GM19452 (cell line): ENCODE measurements around the gene DPP10.
"Not testable (repeated sequence)": the region's sequence is repeated elsewhere in the genome, so short reads cannot be mapped to it uniquely, and the experiment has no call there.

ENCODE experiments used
- ATAC-seq: cut with Tn5 transposase; IDR thresholded peaks from one replicate; pipeline ENCODE4 v1.9.1; 2021; ENCODE audit not compliant: unreplicated experiment

DPP10 gene

GRCh38 chr2:115389024-115389423 lies 946.6 kb downstream of the DPP10 start:
- ATAC-seq: no peak

- no peak for ATAC-seq
Measured at GRCh38 chr2:115389898-115390565, 947.6 kb downstream of the DPP10 start.

- no peak for ATAC-seq
Measured at GRCh38 chr2:115396579-115396978, 954.1 kb downstream of the DPP10 start.

- no peak for ATAC-seq
Measured at GRCh38 chr2:115400940-115401339, 958.5 kb downstream of the DPP10 start.

- ATAC-seq: no peak
Measured at GRCh38 chr2:115412501-115412900, 970.1 kb downstream of the DPP10 start.

- ATAC-seq: no peak
Measured at GRCh38 chr2:115413791-115414190, 971.4 kb downstream of the DPP10 start.

GRCh38 chr2:115414466-115414865 lies 972.0 kb downstream of the DPP10 start:
- no peak for ATAC-seq

- ATAC-seq: no peak
Measured at GRCh38 chr2:115422004-115422634, 979.7 kb downstream of the DPP10 start.

GRCh38 chr2:115427436-115427835 lies 985.0 kb downstream of the DPP10 start:
- no peak for ATAC-seq

- ATAC-seq: not testable (repeated sequence)
Measured at GRCh38 chr2:115440746-115441145, 998.3 kb downstream of the DPP10 start.

GRCh38 chr2:115443539-115444185 lies 1001.2 kb downstream of the DPP10 start:
- ATAC-seq: no peak

GRCh38 chr2:115460008-115460407 lies 1017.6 kb downstream of the DPP10 start:
- ATAC-seq: no peak

GRCh38 chr2:115480741-115481140 lies 1038.3 kb downstream of the DPP10 start:
- no peak for ATAC-seq

GRCh38 chr2:115481842-115482241 lies 1039.4 kb downstream of the DPP10 start:
- ATAC-seq: no peak

- no peak for ATAC-seq
Measured at GRCh38 chr2:115483666-115484065, 1041.2 kb downstream of the DPP10 start.

GRCh38 chr2:115484486-115484885 lies 1042.0 kb downstream of the DPP10 start:
- no peak for ATAC-seq

GRCh38 chr2:115484983-115485382 lies 1042.5 kb downstream of the DPP10 start:
- ATAC-seq: no peak

GRCh38 chr2:115491186-115491793 lies 1048.8 kb downstream of the DPP10 start:
- ATAC-seq: no peak

GRCh38 chr2:115505331-115505730 lies 1062.9 kb downstream of the DPP10 start:
- ATAC-seq: no peak

- no peak for ATAC-seq
Measured at GRCh38 chr2:115520727-115521126, 1078.3 kb downstream of the DPP10 start.

GRCh38 chr2:115524452-115524851 lies 1082.0 kb downstream of the DPP10 start:
- no peak for ATAC-seq

GRCh38 chr2:115529627-115530026 lies 1087.2 kb downstream of the DPP10 start:
- no peak for ATAC-seq
